GM19193 (cell line): Measurements from ENCODE around the gene FBXL17.

Experiments used
- POLR2A ChIP-seq: IDR thresholded peaks from 4 replicates; pipeline ENCODE4 v1.6.1; 2011; ENCODE audit not compliant: insufficient read depth, insufficient read length; ENCODE audit errors: extremely low read depth

Gene FBXL17

DNA sequence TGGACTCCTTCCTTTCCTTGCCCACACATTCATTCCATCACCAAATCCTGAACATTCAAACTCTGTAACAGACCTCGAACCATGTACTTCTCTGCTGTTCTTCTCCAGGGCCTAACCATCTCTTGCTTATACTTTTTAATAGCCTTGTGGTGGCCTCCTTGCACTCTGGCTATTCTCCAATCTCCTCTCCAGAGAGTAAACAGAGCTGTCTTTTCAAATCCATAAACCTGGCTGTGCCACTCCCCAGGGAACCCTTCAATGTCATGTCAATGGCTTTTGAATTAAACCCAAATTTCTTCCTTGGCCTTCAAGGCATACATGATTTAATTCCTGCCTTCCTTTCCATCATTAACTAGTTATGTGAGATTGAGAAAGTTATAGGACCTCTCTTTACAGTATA lies 433.5 kb downstream of the FBXL17 start:
- no peak for TF ChIP-seq POLR2A

DNA sequence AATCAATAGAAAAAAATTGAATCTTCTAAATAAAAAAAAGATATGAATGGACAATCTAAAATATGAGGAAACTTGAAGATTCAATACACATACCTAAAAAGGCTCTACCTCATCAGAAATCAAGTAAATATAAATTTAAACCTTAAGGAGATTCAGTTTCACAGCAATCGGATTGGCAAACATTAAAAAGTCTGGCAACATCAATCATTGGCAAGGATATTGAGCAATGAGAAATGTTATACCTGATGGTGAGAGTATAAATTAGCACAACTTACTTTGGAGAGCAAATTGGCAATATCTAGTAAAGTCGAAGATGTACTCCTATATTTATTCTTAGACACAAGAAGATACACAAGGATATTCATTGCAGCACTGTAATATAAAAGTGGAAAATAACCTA lies 436.8 kb downstream of the FBXL17 start:
- no peak for TF ChIP-seq POLR2A

DNA sequence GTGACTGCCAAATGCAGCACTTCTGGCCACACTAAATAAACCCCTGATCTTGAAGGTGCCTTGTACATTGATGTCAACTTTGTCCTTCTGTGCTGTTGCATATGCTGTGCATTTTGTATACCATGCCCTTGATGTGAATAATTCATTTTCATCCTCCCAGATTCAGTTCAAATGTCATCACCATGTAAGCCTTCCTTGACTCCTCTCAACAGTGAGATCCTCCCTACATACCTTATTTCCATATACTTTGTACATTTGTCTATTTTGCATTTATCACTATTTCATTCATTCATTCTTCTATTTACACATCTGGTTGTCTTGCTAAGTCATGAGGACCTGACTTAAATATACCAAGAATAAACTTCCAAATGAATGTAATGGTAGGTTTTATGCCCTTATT lies 438.0 kb downstream of the FBXL17 start:
- TF ChIP-seq POLR2A: no peak

DNA sequence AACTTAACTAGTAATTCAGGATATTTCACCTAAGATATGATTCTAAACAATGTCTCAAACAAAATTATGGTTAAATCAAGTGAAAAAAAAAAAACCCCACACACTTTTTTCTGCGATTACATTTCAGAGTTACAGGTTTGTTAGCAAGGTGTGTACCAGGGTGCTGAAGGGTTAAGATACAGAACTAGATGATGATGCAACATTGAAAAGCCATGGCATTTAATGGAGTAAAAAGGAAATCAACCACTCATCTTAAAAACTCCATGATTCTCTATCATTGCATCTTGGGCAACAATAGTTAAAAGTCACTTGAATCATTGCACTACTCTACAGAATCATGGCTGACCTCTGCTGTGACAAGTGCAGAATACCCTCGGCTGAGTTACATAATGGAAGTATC lies 440.9 kb downstream of the FBXL17 start:
- TF ChIP-seq POLR2A: no peak

DNA sequence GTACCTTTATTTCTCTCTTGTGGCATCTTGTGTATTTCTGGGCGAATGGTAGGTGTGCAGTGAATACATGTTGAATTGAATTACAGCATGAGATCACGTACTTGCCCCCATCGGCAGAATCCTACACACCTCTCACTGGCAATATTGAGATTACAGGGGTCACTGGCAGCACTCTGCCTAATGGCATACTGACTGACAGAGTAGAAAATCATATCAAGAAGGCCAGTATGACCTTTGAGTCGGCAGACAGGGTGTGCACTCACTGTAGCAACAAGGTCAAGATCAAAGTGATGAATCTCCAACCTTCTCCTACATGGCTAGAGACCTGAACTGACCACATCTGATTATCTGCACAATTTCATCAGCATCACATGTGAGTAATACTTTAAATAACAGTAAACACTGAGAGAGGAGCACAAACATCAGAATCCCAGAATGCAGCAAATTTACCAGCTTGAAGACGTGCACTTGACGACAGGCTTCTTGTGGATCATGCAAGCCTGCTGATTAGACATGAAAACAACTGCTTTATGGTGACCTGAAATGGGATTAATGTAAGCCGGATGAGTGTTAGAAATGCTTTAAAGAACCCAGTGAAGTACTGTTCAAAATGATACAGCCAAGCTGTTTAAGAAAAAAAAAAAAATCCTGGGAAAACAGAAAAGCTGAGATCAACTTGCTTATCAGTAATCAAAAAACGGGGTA lies 444.1 kb downstream of the FBXL17 start:
- no peak for TF ChIP-seq POLR2A

DNA sequence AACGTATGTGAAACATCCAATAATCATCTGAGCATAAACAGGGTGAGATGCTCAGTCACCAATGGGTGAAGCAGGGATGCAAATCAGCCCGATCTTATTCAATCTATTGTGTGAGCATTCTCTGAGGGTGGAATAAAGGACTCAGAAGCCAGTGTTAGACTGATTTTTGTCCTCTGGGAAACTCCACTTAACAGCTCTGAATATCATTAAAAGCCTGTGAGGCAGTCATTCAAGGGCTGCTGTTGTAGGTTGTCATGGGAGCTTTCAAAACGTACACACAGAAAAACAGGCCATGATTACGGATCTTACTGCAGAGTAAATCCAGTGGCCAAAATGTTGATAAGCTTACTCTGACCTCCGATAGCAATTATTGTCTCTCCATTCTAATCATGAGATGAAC lies 444.7 kb downstream of the FBXL17 start:
- TF ChIP-seq POLR2A: no peak

DNA sequence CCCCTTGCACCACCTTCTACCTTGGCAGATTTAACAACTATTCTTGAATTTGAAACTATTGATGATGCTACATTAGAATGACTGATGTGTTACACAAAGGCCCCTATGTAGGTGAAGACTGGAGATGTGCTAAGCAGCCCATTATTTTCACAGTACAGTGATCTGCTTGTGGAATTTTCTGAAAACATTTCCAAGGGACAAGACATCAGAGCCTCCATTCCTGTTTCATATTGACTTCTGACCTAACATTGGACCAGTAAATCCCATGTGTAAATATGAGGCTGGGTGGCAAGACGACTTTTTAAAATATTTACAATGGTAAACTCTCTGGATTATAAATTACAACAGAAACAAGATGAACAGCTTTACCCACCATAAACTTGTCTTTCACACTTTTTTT lies 445.4 kb downstream of the FBXL17 start:
- TF ChIP-seq POLR2A: no peak

DNA sequence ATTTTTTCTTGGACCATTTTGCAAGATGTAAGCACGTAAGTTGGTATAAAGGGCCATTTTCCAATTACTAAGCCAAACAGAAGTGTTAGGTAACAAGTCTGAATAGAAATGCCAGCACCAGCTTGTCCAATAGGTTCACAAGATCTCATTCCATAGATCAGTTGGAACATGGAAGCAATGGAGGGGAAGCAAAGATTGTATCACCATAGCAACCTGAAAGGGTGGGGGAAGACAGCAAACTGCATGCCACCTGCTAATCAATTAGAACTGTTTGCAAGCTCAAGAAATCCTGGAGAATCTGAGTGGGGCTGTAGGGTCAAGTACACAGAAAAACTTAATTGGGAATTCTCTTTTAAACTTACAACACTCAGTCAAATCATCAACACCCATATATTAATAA lies 446.3 kb downstream of the FBXL17 start:
- TF ChIP-seq POLR2A: no peak

DNA sequence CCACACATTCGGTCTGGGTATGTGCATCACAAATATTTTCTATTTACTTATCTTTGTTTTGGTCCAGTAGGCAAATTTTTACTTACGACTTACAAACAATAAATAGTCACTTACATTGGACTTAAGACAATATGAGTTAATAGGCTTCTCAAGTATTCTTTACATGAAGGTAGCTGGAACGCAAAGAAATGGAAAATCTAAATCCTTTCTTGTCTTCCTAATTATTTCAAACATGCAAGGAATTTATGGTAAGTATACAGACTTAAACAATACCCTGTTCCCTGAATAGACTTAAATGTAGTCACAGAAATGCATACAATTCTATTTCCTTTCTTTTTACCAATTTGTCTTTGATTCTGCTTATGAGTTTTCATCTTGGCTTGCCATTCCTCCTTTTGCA lies 448.6 kb downstream of the FBXL17 start:
- no peak for TF ChIP-seq POLR2A

DNA sequence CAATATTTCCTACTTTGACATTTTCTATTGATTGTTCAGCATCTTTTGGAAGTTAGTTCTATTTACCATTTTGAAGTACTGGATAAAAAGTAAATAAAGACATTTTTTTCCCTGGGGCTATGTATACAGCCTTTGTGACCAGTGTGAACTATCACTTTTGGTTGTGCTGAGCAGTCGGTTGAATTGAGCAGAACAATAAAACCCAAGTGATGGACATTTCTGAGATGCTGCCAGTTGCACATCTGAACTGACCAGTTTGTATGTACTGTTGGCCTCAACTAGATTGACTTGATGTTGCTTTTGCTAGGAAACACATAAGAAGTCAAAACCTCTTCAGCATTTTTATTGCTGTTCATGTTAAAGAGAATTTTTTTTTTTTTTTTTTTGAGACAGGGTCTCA lies 451.0 kb downstream of the FBXL17 start:
- no peak for TF ChIP-seq POLR2A

DNA sequence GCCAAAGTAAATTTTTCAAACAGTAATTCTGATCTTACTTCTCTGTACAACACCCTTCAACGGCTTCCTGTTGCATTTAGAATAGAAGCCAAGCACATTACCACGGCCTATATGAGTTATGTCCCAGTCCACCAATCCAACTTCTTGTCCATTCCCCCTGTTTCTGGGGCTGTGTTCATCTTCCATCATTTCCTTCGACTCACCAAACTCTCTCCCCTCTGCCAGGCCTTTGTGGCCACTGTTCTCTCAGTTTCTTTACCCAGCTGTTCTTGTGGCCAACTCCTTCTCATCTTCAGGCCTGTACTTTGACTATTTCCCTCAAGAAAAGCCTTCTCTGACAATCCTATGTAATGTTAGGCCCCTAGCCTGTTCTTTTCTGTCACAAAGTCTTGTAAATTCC lies 451.8 kb downstream of the FBXL17 start:
- no peak for TF ChIP-seq POLR2A

DNA sequence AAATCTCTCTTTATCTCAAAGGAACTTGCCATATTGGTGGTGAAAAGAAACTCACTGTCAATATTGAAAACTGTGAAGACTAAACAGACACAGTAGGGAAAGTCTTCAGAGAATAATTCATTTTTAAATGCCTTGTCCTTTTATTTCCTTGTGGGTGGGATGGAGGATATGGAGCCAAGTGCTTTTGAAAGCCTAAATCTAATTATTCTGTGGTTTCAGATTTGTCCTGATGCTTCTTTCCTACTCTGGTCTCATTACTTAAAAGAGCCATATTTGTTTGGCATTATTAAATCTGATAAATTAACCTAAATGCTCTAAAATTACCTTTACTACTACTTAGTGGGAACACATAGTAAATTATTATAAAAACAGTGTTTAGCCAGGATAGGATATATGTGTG lies 452.8 kb downstream of the FBXL17 start:
- no peak for TF ChIP-seq POLR2A

DNA sequence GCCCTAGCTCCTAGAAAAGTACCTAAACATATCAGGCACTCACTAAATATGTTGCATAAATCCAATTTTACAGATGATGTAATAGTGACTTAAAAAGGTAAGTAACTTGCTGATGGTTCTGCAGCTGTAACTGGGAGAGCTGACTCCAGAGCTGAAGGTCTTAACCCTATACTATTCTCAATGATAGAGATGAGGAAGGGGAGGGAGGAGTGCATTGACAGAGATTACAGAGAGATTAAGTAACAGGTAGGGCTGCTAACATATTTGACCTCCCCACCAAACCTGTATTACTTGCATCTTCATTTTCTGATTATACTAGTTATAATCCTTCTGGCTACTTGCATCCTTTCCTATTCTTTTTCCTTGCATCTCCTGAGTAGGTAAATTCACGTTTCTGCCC lies 455.8 kb downstream of the FBXL17 start:
- TF ChIP-seq POLR2A: no peak

DNA sequence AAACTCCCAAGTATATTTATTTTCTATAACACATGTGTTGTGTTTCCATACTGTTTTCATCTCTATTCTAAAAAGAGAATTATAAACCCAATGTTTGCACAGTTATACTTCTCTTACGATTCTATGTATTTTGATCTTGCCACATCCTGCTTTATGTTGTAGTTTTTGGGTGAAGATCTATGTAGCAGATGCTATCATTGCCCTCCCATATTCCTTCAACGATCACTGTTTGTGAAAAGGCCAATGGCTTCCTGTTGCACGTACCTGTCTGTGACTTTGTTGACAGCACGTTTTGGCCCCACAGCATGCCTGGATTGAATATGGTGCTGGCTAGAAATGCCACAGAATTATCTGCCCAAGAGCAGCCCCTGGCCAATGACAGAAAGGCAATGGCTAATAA lies 456.7 kb downstream of the FBXL17 start:
- no peak for TF ChIP-seq POLR2A

DNA sequence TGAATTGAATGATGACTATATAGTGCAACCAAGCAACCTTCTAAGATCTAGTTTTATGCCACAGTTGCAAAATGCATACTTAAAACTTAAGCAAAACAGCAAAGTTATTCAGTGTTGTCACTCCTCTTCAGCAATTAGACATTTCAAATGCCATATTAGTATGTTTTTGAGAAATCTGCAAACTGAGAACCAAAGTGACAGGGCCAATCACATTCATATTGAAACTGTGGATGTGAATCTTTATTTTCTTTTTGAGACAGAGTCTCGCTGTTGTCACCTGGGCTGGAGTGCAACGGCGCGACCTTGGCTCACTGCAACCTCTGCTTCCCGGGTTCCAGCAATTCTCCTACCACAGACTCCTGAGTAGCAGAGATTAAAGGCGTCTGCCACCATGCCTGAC lies 461.9 kb downstream of the FBXL17 start:
- no peak for TF ChIP-seq POLR2A

DNA sequence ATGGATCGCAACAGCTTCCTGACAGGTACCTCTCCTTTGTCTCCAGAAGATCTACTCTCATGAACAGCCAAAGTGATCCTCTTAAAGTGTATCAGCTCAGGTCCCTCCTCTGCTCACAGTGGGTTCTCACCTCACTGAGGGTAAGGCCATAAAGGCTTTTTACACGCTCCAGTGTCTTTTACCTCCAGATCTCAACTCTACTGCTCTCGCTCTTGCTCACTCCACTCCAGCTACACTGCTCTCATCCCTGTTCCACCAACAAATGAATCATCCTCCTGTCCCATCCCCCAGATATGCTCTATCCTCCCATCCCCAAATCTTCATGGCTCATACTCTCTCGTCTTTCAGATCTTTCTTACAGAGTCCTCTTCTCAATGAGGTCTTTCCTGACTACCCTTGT lies 462.5 kb downstream of the FBXL17 start:
- TF ChIP-seq POLR2A: no peak

DNA sequence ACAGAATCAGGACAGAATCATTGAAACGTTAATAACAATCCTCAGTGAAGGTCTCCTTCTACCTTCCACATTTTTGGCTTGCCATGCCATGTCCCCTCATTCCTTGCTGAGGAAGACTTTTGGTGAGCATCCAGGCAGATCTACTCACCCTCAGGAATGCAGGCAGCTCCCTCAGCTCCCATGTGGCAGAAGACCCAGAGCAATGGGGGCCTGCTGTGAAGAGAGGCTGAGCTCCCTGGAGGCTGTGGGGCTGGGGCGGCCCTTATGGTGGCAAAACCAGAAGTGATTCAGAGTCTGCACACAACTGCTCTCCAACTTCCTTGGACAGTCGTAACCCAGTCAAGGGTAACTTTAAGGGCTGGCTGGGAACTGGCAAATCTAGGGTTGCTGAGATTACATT lies 463.9 kb downstream of the FBXL17 start:
- no peak for TF ChIP-seq POLR2A
